SHP77 (cell line): Measurements from ENCODE around the gene BRIP1.

Experiments
- DNase-seq, 2 experiments: peaks; one replicate each; lab custom pipeline; 2025; lab: John Stamatoyannopoulos, UW

The BRIP1 gene

GRCh38 chr17:61662741-61663140 lies 200.6 kb downstream of the BRIP1 start:
- no peak for DNase-seq

GRCh38 chr17:61662186-61662585 lies 201.1 kb downstream of the BRIP1 start:
- no peak for DNase-seq

GRCh38 chr17:61660746-61661485 lies 202.4 kb downstream of the BRIP1 start:
- no peak for DNase-seq

GRCh38 chr17:61659437-61659836 lies 203.9 kb downstream of the BRIP1 start:
- no peak for DNase-seq

- DNase-seq, result no peak
Observed at GRCh38 chr17:61658183-61658582, 205.1 kb downstream of the BRIP1 start.

GRCh38 chr17:61657338-61657737 lies 206.0 kb downstream of the BRIP1 start:
- no peak for DNase-seq

GRCh38 chr17:61656721-61657217 lies 206.6 kb downstream of the BRIP1 start:
- no peak for DNase-seq

GRCh38 chr17:61650749-61651148 lies 212.6 kb downstream of the BRIP1 start:
- DNase-seq, result no peak

- no peak for DNase-seq
Observed at GRCh38 chr17:61648587-61648986, 214.7 kb downstream of the BRIP1 start.

GRCh38 chr17:61647047-61647446 lies 216.3 kb downstream of the BRIP1 start:
- no peak for DNase-seq

GRCh38 chr17:61646482-61646881 lies 216.8 kb downstream of the BRIP1 start:
- no peak for DNase-seq

GRCh38 chr17:61645920-61646319 lies 217.4 kb downstream of the BRIP1 start:
- no peak for DNase-seq

GRCh38 chr17:61644800-61645774 lies 218.2 kb downstream of the BRIP1 start:
- no peak for DNase-seq

GRCh38 chr17:61642768-61643167 lies 220.6 kb downstream of the BRIP1 start:
- no peak for DNase-seq

- no peak for DNase-seq
Observed at GRCh38 chr17:61641715-61642114, 221.6 kb downstream of the BRIP1 start.

GRCh38 chr17:61641084-61641483 lies 222.2 kb downstream of the BRIP1 start:
- DNase-seq, result no peak

- DNase-seq, result no peak
Observed at GRCh38 chr17:61639818-61640217, 223.5 kb downstream of the BRIP1 start.

GRCh38 chr17:61638087-61638486 lies 225.2 kb downstream of the BRIP1 start:
- no peak for DNase-seq

- peak; percentile 30 to 37 for DNase-seq
Observed at GRCh38 chr17:61635913-61636432, 227.4 kb downstream of the BRIP1 start.

GRCh38 chr17:61634942-61635538 lies 228.3 kb downstream of the BRIP1 start:
- no peak for DNase-seq

- no peak for DNase-seq
Observed at GRCh38 chr17:61634011-61634539, 229.3 kb downstream of the BRIP1 start.

- no peak for DNase-seq
Observed at GRCh38 chr17:61632826-61633225, 230.5 kb downstream of the BRIP1 start.
